SK-N-SH treated with all-trans-retinoic acid at 6 μM for 48 hours (cell line): ENCODE data around the gene RBM28.

Source experiments
- ESRRG ChIP-seq: fragments of 250-450 bp; sonication (Bioruptor Pico); IDR thresholded peaks from 2 replicates; pipeline ENCODE4 v1.6.1; 2021; ENCODE audit warnings: mild to moderate bottlenecking
- ZNF565 ChIP-seq: fragments of 450-650 bp; formaldehyde crosslinking; conservative IDR thresholded peaks from 2 replicates; pipeline ENCODE4 v1.5.0; 2020; ENCODE audit warnings: low read depth, mild to moderate bottlenecking, moderate library complexity
- TF ChIP-seq, protein P1 (sequence below): fragments of 250-450 bp; sonication (Bioruptor Pico); IDR thresholded peaks from 2 replicates; pipeline ENCODE4 v1.5.0; 2020; ENCODE audit warnings: mild to moderate bottlenecking, moderate library complexity

DNA sequence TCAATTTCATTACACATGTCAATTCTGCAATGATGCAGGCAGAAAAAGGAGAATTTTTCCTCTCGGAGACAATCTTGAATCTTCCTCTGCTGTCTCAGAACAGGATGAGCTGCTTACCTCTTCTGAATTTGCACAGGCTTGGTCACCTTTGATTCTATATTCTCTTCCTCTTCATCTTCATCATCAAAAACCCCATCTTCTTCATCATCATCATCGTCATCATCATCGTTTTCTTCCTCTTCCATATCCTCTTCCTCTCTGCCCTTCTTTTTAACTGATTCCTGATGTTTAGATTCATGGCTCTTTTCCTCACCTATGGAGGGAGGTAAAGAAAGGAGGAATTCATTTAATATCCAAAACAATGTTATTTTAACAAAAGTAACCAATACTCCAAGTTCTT is 8.0 kb downstream of the RBM28 start:
- TF ChIP-seq ESRRG (CRISPR knock-in tag) (no peak), ZNF565 (CRISPR knock-in tag) (no peak)
- TF ChIP-seq, protein P1, sequence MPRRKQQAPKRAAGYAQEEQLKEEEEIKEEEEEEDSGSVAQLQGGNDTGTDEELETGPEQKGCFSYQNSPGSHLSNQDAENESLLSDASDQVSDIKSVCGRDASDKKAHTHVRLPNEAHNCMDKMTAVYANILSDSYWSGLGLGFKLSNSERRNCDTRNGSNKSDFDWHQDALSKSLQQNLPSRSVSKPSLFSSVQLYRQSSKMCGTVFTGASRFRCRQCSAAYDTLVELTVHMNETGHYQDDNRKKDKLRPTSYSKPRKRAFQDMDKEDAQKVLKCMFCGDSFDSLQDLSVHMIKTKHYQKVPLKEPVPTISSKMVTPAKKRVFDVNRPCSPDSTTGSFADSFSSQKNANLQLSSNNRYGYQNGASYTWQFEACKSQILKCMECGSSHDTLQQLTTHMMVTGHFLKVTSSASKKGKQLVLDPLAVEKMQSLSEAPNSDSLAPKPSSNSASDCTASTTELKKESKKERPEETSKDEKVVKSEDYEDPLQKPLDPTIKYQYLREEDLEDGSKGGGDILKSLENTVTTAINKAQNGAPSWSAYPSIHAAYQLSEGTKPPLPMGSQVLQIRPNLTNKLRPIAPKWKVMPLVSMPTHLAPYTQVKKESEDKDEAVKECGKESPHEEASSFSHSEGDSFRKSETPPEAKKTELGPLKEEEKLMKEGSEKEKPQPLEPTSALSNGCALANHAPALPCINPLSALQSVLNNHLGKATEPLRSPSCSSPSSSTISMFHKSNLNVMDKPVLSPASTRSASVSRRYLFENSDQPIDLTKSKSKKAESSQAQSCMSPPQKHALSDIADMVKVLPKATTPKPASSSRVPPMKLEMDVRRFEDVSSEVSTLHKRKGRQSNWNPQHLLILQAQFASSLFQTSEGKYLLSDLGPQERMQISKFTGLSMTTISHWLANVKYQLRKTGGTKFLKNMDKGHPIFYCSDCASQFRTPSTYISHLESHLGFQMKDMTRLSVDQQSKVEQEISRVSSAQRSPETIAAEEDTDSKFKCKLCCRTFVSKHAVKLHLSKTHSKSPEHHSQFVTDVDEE (CRISPR knock-in tag) = no peak
